ENCODE results near the gene C16orf90.
A peak's percentile ranks its signal among the peaks of the same experiment; 100 is the strongest.
"Not testable (repeated sequence)": the region's sequence is repeated elsewhere in the genome, so short reads cannot be mapped to it uniquely, and the experiment has no call there.

Gene C16orf90

GRCh38 chr16:3484318-3485096 is 10.8 kb downstream of the C16orf90 start:
- DNase-seq (ENCODE audit: low spot score): no peak

GRCh38 chr16:3482659-3483241 is 12.5 kb downstream of the C16orf90 start:
- no peak for DNase-seq (ENCODE audit: low spot score)

GRCh38 chr16:3481696-3482658 is 13.3 kb downstream of the C16orf90 start:
- no peak for DNase-seq (ENCODE audit: low spot score)

- no peak for DNase-seq (ENCODE audit: low spot score)
These were observed 14.2 kb downstream of the C16orf90 start for GRCh38 chr16:3480901-3481695.

GRCh38 chr16:3479654-3480216 is 15.6 kb downstream of the C16orf90 start:
- DNase-seq (ENCODE audit: low spot score): no peak

GRCh38 chr16:3478242-3478925 is 16.9 kb downstream of the C16orf90 start:
- no peak for DNase-seq (ENCODE audit: low spot score)

GRCh38 chr16:3476409-3476808 is 18.9 kb downstream of the C16orf90 start:
- no peak for DNase-seq (ENCODE audit: low spot score)

- no peak for DNase-seq (ENCODE audit: low spot score)
These were observed 19.5 kb downstream of the C16orf90 start for GRCh38 chr16:3475604-3476375.

GRCh38 chr16:3474870-3475269 is 20.4 kb downstream of the C16orf90 start:
- DNase-seq (ENCODE audit: low spot score): not testable (repeated sequence)

GRCh38 chr16:3474136-3474779 is 21.0 kb downstream of the C16orf90 start:
- DNase-seq (ENCODE audit: low spot score): peak; percentile 61

- not testable (repeated sequence) for DNase-seq (ENCODE audit: low spot score)
These were observed 21.7 kb downstream of the C16orf90 start for GRCh38 chr16:3473596-3473943.

- no peak for DNase-seq (ENCODE audit: low spot score)
These were observed 22.3 kb downstream of the C16orf90 start for GRCh38 chr16:3472878-3473595.

GRCh38 chr16:3471518-3472176 is 23.6 kb downstream of the C16orf90 start:
- DNase-seq (ENCODE audit: low spot score): no peak

GRCh38 chr16:3470723-3471122 is 24.6 kb downstream of the C16orf90 start:
- no peak for DNase-seq (ENCODE audit: low spot score)

GRCh38 chr16:3469736-3470135 is 25.6 kb downstream of the C16orf90 start:
- no peak for DNase-seq (ENCODE audit: low spot score)

GRCh38 chr16:3468501-3468900 is 26.8 kb downstream of the C16orf90 start:
- no peak for DNase-seq (ENCODE audit: low spot score)

- DNase-seq (ENCODE audit: low spot score): no peak
These were observed 27.4 kb downstream of the C16orf90 start for GRCh38 chr16:3467921-3468320.

GRCh38 chr16:3467182-3467581 is 28.1 kb downstream of the C16orf90 start:
- DNase-seq (ENCODE audit: low spot score): no peak
